Hepatocyte (in vitro differentiated cells): ENCODE measurements around the gene POU2F2. TPM values are rescaled to one million over a fixed set of nuclear protein-coding genes. Genes with fewer than 3 reads are reported as not detected.

Source experiments
- DNase-seq: peaks from one replicate; pipeline ENCODE4 v3.0.0-alpha.2; 2016; ENCODE audit warnings: low spot score
- H2AFZ ChIP-seq: fragments of 200-600 bp; sonication (generic); 2 replicates; pipeline ENCODE4 v1.6.0; 2016; ENCODE audit warnings: antibody characterized with exemption, mild to moderate bottlenecking
- H3K27ac ChIP-seq: fragments of 200-600 bp; sonication (generic); 2 replicates; pipeline ENCODE4 v1.5.1; 2016; ENCODE audit warnings: mild to moderate bottlenecking
- H3K27me3 ChIP-seq: fragments of 200-600 bp; sonication (generic); 2 replicates; pipeline ENCODE4 v1.6.1; 2016
- H3K36me3 ChIP-seq: fragments of 200-600 bp; sonication (generic); replicated peaks from 2 replicates; pipeline ENCODE4 v1.5.1; 2016; ENCODE audit warnings: low read depth; ENCODE audit not compliant: insufficient read depth
- H3K4me1 ChIP-seq: fragments of 200-600 bp; sonication (generic); 2 replicates; pipeline ENCODE4 v1.5.1; 2016; ENCODE audit warnings: mild to moderate bottlenecking, moderate library complexity; ENCODE audit not compliant: insufficient read depth
- H3K4me2 ChIP-seq: fragments of 200-600 bp; sonication (generic); 2 replicates; pipeline ENCODE4 v1.6.0; 2016
- H3K4me3 ChIP-seq: fragments of 200-600 bp; sonication (generic); 2 replicates; pipeline ENCODE4 v1.5.1; 2016; ENCODE audit warnings: mild to moderate bottlenecking
- H3K79me2 ChIP-seq: fragments of 200-600 bp; sonication (generic); 2 replicates; pipeline ENCODE4 v1.6.0; 2017; ENCODE audit warnings: mild to moderate bottlenecking
- H3K9me2 ChIP-seq: fragments of 200-600 bp; sonication (generic); replicated peaks from 2 replicates; pipeline ENCODE4 v1.6.0; 2017; ENCODE audit warnings: mild to moderate bottlenecking; ENCODE audit not compliant: insufficient read depth
- H3K9me3 ChIP-seq: fragments of 200-600 bp; sonication (generic); 2 replicates; pipeline ENCODE4 v1.5.1; 2016; ENCODE audit warnings: low read depth, mild to moderate bottlenecking
- H4K20me1 ChIP-seq: fragments of 200-600 bp; sonication (generic); 2 replicates; pipeline ENCODE4 v1.6.0; 2016; ENCODE audit warnings: mild to moderate bottlenecking; ENCODE audit not compliant: insufficient read depth, poor library complexity, severe bottlenecking
- EZH2 ChIP-seq: fragments of 200-600 bp; sonication (generic); IDR thresholded peaks from 2 replicates; pipeline ENCODE4 v1.6.1; 2016; ENCODE audit warnings: antibody characterized with exemption, mild to moderate bottlenecking, borderline replicate concordance
- EZH2phosphoT487 ChIP-seq: fragments of 200-600 bp; sonication (generic); IDR thresholded peaks from one replicate; pipeline ENCODE4 v1.6.1; 2018; ENCODE audit warnings: antibody characterized with exemption, mild to moderate bottlenecking, low read depth, moderate library complexity; ENCODE audit not compliant: unreplicated experiment, severe bottlenecking
- WGBS: methylation state at CpG from one replicate; pipeline ENCODE4 v1.1.6; 2016; ENCODE audit warnings: low lambda C conversion rate; ENCODE audit errors: missing lambda C conversion rate; 5-methylcytosine and 5-hydroxymethylcytosine counted together
- polyA plus RNA-seq: library from polyadenylated mRNA; unstranded; fragments of >200 nt; fragmentation: Nextera tagmentation; extraction: Ambion mirVana; gene quantifications from 2 replicates; pipeline ENCODE4 v1.2.1, GENCODE V29; 2016
- total RNA-seq: library from RNA; depleted of rRNA; stranded (reverse); fragments of >200 nt; gene quantifications from 2 replicates; pipeline ENCODE4 v1.2.3, GENCODE V29; 2014
- TF ChIP-seq, protein P1 (sequence below): fragments of 200-600 bp; sonication (generic); IDR thresholded peaks from 2 replicates; pipeline ENCODE4 v1.5.1; 2016; ENCODE audit warnings: antibody characterized with exemption, mild to moderate bottlenecking; ENCODE audit not compliant: poor library complexity

The POU2F2 gene
- total and polyA plus RNA-seq, 2 experiments from 2014 or later, result 0.15 TPM; not detected in 1

DNA sequence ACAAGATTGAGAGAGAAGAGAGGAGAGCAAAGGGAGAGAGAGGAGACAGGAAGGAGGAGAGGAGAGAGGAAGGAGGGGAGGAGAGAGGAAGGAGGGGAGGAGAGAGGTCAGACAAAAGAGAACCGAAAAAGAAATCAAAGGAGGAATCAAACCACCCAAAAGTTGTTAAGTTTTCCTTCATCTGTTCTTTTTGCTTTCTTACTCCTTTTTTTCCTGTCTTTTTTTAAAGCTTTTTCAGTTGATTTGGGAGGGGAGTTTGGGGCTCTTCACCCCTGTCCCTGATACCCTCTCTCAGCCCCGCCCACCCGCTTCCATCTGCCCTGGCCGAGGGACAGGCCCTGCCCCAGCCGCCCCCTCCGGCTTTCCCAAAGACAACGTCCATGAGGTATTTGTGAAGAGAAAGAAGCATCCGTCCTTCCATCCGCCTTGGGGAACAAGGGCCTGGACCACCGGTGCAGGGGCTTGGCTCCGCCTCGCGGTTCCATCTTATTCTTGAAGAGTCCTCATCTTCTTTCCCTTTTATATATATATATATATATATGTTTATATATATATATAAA is 43.0 kb downstream of the POU2F2 start:
- no peaks in the 10 kb centered on the region for H3K79me2 ChIP-seq
- no peak overlapping the region for H3K27ac ChIP-seq
- WGBS, result 85% methylated on average over 12 of the region's 13 CpGs
- H2AFZ ChIP-seq, result no peak overlapping the region
- H3K4me3 ChIP-seq, result no peak overlapping the region
- H3K27me3 ChIP-seq, result no peaks in the 10 kb centered on the region
- H3K36me3 ChIP-seq, result no peaks in the 10 kb centered on the region
- TF ChIP-seq, protein P1, sequence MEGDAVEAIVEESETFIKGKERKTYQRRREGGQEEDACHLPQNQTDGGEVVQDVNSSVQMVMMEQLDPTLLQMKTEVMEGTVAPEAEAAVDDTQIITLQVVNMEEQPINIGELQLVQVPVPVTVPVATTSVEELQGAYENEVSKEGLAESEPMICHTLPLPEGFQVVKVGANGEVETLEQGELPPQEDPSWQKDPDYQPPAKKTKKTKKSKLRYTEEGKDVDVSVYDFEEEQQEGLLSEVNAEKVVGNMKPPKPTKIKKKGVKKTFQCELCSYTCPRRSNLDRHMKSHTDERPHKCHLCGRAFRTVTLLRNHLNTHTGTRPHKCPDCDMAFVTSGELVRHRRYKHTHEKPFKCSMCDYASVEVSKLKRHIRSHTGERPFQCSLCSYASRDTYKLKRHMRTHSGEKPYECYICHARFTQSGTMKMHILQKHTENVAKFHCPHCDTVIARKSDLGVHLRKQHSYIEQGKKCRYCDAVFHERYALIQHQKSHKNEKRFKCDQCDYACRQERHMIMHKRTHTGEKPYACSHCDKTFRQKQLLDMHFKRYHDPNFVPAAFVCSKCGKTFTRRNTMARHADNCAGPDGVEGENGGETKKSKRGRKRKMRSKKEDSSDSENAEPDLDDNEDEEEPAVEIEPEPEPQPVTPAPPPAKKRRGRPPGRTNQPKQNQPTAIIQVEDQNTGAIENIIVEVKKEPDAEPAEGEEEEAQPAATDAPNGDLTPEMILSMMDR, result no peak
- no peak for TF ChIP-seq EZH2
- TF ChIP-seq EZH2phosphoT487, result no peak
- no peaks in the 10 kb centered on the region for H3K4me1 ChIP-seq
- no peaks in the 10 kb centered on the region for H3K9me2 ChIP-seq
- H3K4me2 ChIP-seq, result no peak overlapping the region
- no peak for DNase-seq
- no peaks in the 10 kb centered on the region for H4K20me1 ChIP-seq
- no peaks in the 10 kb centered on the region for H3K9me3 ChIP-seq

DNA sequence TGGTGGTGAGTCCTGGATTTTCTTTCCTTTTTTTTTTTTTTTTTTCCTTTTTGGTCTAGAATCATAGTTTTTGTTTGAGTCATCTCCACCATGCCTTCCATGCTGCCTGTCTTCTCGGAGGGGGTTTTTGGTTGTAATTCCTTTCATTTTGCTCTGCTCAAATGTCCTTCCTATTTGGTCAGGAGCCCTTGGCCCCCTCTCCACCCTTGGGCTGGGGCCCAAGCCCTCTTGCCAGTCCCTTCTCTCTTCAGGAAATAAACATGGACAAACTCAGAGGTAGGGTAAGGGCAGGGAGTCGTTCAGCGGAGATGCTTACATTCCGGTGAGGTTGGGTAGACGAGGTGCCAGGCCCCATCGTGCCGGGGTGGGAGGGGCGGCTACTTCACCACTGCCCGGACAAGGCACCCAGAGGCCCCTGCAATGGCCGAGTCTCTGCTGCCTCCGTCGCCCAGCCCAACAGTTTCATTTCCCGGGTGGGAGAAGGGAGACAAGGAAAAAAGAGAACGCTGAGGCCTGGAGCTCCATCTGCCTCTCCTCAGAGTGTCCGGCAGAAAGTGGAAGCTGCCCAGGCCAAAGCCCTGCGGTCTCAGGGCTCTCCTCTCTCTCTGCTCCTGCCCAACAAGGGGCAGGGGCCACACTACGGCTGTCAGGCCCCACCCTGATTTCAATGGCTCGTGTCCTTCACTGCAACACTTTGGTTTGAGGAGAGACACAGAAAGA is 43.6 kb downstream of the POU2F2 start:
- Histone ChIP-seq H3K9me3 (no peaks in the 10 kb centered on the region), H3K4me1 (no peaks in the 10 kb centered on the region), H2AFZ (no peak overlapping the region), H4K20me1 (no peaks in the 10 kb centered on the region), H3K27me3 (no peaks in the 10 kb centered on the region), H3K36me3 (no peaks in the 10 kb centered on the region), H3K4me2 (no peak overlapping the region), H3K9me2 (no peaks in the 10 kb centered on the region), H3K4me3 (no peak overlapping the region), H3K27ac (no peak overlapping the region), H3K79me2 (no peaks in the 10 kb centered on the region)
- no peak for DNase-seq
- TF ChIP-seq EZH2 (no peak), EZH2phosphoT487 (no peak)
- TF ChIP-seq, protein P1, result no peak
- 80% methylated on average over 18 of the region's 18 CpGs for WGBS

GRCh38 chr19:42086770-42087550 is 45.3 kb downstream of the POU2F2 start:
- no peaks in the 10 kb centered on the region for H3K36me3 ChIP-seq
- H4K20me1 ChIP-seq, result no peaks in the 10 kb centered on the region
- no peak overlapping the region for H3K4me2 ChIP-seq
- no peaks in the 10 kb centered on the region for H3K27me3 ChIP-seq
- no peak overlapping the region for H3K27ac ChIP-seq
- H3K79me2 ChIP-seq, result peaks cover 3% of the 10 kb centered on the region
- no peak for TF ChIP-seq EZH2phosphoT487
- TF ChIP-seq, protein P1, result no peak
- no peak for TF ChIP-seq EZH2
- no peak for DNase-seq
- no peaks in the 10 kb centered on the region for H3K4me1 ChIP-seq
- 81% methylated on average over 9 of the region's 11 CpGs for WGBS
- no peak overlapping the region for H2AFZ ChIP-seq
- no peaks in the 10 kb centered on the region for H3K9me2 ChIP-seq
- no peaks in the 10 kb centered on the region for H3K9me3 ChIP-seq
- no peak overlapping the region for H3K4me3 ChIP-seq
